ENCODE data around the gene KCNH6. TPM values are rescaled to one million over a fixed set of nuclear protein-coding genes. Genes with fewer than 3 reads are reported as not detected.

The KCNH6 gene
- total RNA-seq, 6 experiments from 2014 or later, result not detected

DNA sequence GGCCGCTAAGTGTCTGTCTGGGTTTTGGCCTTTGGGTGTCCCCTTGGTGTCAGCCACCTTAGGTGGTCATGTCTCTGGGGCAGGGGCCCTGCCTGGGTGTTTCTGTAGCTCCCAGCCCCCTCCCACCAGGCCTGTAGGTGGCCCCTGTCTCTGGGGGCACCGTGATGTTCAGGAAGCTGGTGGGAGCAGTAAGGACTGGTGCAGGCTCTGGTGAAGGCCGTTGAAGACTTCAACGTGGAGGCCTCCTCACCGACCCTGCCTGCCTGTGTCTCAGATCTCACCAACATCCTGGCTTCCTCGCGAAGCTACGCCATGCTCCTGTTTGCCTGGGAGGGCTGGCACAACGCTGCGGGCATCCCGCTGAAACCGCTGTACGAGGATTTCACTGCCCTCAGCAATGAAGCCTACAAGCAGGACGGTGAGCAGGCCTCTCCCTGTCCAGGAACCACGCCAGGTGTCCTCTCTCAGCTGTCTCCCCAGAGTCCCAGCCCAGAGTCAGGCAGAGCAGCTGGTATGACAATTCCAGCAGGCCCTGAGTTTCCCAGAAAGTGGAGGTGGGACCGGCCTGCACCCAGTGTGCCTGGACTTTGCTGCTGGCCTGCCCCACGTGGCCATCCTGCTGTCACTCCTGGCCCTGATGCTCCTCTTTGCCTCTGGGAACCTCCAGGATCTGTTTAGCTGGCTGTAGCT lies 43.5 kb upstream of the KCNH6 start:
- intact Hi-C loops (cut with DNase I), result loop anchor here (2.0 to 5.0 kb wide), 2 partner anchors 52 to 53 kb away; no protein-coding TSS in a partner anchor
- Histone ChIP-seq H3K4me3 (no peak overlapping the region), H3K27me3 (peaks cover 0 to 7% of the 10 kb centered on the region in 2 donors), H3K27ac (no peak overlapping the region), H3K36me3 (no peaks in the 10 kb centered on the region), H3K4me1 (peaks cover 0 to 10% (median 0%) of the 10 kb centered on the region in 4 donors), H3K9me3 (no peaks in the 10 kb centered on the region)
- ATAC-seq, result no peak
- TF ChIP-seq, protein P1, sequence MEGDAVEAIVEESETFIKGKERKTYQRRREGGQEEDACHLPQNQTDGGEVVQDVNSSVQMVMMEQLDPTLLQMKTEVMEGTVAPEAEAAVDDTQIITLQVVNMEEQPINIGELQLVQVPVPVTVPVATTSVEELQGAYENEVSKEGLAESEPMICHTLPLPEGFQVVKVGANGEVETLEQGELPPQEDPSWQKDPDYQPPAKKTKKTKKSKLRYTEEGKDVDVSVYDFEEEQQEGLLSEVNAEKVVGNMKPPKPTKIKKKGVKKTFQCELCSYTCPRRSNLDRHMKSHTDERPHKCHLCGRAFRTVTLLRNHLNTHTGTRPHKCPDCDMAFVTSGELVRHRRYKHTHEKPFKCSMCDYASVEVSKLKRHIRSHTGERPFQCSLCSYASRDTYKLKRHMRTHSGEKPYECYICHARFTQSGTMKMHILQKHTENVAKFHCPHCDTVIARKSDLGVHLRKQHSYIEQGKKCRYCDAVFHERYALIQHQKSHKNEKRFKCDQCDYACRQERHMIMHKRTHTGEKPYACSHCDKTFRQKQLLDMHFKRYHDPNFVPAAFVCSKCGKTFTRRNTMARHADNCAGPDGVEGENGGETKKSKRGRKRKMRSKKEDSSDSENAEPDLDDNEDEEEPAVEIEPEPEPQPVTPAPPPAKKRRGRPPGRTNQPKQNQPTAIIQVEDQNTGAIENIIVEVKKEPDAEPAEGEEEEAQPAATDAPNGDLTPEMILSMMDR (IDR thresholded peaks at IDR 0.05), result no peak
- TF ChIP-seq POLR2A (IDR thresholded peaks at IDR 0.05), result no peak
- peak in 1 of 3 donors; percentile 45 for DNase-seq
- WGBS (ENCODE audit: insufficient coverage, low coverage, low lambda C conversion rate, missing lambda C conversion rate), result no CpG with 5 or more reads among the region's 17 CpGs

DNA sequence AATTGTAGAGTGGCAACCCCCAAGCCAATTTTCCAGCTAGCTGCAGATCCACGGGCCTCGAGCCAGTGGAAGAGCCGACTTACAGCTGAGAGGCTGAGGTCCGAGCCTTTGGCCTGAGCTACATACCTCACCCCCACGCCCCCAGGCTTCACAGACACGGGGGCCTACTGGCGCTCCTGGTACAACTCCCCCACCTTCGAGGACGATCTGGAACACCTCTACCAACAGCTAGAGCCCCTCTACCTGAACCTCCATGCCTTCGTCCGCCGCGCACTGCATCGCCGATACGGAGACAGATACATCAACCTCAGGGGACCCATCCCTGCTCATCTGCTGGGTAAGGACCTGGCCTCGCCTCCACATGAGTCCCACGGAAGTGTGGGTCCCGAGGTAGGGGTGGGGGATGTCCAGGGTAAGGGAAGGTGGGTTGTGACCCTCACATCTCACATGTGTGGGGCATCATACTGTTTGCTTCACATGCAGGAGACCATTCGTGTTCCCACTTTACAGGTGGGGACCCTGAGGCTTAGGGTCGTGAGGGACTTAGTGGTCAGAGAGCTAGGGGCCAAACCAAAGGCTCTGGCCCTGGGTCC lies 42.9 kb upstream of the KCNH6 start:
- H3K4me3 ChIP-seq, result no peak overlapping the region
- peak in 1 of 3 donors; percentile 36 for DNase-seq
- peaks cover 0 to 7% of the 10 kb centered on the region in 2 donors for H3K27me3 ChIP-seq
- no peaks in the 10 kb centered on the region for H3K9me3 ChIP-seq
- WGBS (ENCODE audit: insufficient coverage, low coverage, low lambda C conversion rate, missing lambda C conversion rate), result 89% methylated on average over 12 of the region's 21 CpGs
- no peaks in the 10 kb centered on the region for H3K36me3 ChIP-seq
- intact Hi-C loops (cut with DNase I), result no loop called here
- ATAC-seq, result no peak
- TF ChIP-seq, protein P1 (IDR thresholded peaks at IDR 0.05), result no peak
- TF ChIP-seq POLR2A (IDR thresholded peaks at IDR 0.05), result no peak
- H3K4me1 ChIP-seq, result peaks cover 0 to 10% (median 0%) of the 10 kb centered on the region in 4 donors
- H3K27ac ChIP-seq, result no peak overlapping the region

GRCh38 chr17:63480826-63481487 lies 42.2 kb upstream of the KCNH6 start:
- H3K36me3 ChIP-seq, result no peaks in the 10 kb centered on the region

GRCh38 chr17:63481488-63481870 lies 41.7 kb upstream of the KCNH6 start:
- intact Hi-C loops (cut with DNase I), result no loop called here
- Histone ChIP-seq H3K9me3 (no peaks in the 10 kb centered on the region), H3K36me3 (no peaks in the 10 kb centered on the region), H3K4me1 (peaks cover 0 to 10% (median 0%) of the 10 kb centered on the region in 4 donors), H3K27me3 (peaks cover 0 to 7% of the 10 kb centered on the region in 2 donors), H3K4me3 (no peak overlapping the region), H3K27ac (no peak overlapping the region)
- TF ChIP-seq POLR2A (IDR thresholded peaks at IDR 0.05), result no peak
- TF ChIP-seq, protein P1 (IDR thresholded peaks at IDR 0.05), result no peak
- ATAC-seq, result no peak
- WGBS (ENCODE audit: insufficient coverage, low coverage, low lambda C conversion rate, missing lambda C conversion rate), result 100% methylated on average over 1 of the region's 16 CpGs
- DNase-seq, result no peak

More at GRCh38 chr17:63480826-63481487, 42.2 kb upstream of the KCNH6 start:
- TF ChIP-seq, protein P1 (IDR thresholded peaks at IDR 0.05), result no peak
- DNase-seq (peak in 1 of 3 donors; percentile 47), ATAC-seq (no peak)
- Histone ChIP-seq H3K4me3 (no peak overlapping the region), H3K27ac (no peak overlapping the region), H3K27me3 (peaks cover 0 to 7% of the 10 kb centered on the region in 2 donors), H3K4me1 (peaks cover 0 to 10% (median 0%) of the 10 kb centered on the region in 4 donors), H3K9me3 (no peaks in the 10 kb centered on the region)
- intact Hi-C loops (cut with DNase I), result no loop called here
- 70% methylated on average over 5 of the region's 11 CpGs for WGBS (ENCODE audit: insufficient coverage, low coverage, low lambda C conversion rate, missing lambda C conversion rate)
